ENCODE results near the gene PXMP2. TPM values are rescaled to one million over a fixed set of nuclear protein-coding genes. Genes with fewer than 3 reads are reported as not detected.

Gene PXMP2
- total RNA-seq, 1 experiment from 2014 or later: 52.6 TPM

- BruUV-seq (replicated peaks): no TSS peak
- Histone ChIP-seq H3K4me1 (ENCODE audit: insufficient read depth, low read length, poor library complexity, severe bottlenecking) (no peaks in the 10 kb centered on the region), H3K9me3 (ENCODE audit: low read depth, low read length, poor library complexity, severe bottlenecking) (no peaks in the 10 kb centered on the region), H3K4me3 (ENCODE audit: low read depth, low read length, poor library complexity, severe bottlenecking) (no peak overlapping the region), H3K27me3 (replicated peaks; ENCODE audit: insufficient read depth, low read depth, low read length, poor library complexity) (no peaks in the 10 kb centered on the region), H3K27ac (ENCODE audit: low read depth, low read length, poor library complexity, severe bottlenecking) (no peak overlapping the region), H3K36me3 (ENCODE audit: insufficient read depth, low read length, poor library complexity, severe bottlenecking) (peaks cover 98% of the 10 kb centered on the region)
- intact Hi-C loops (cut with micrococcal nuclease; ENCODE audit: unreplicated experiment): no loop called here
- POLR2A ChIA-PET (ENCODE audit: low non-redundant PET): no interaction called here
- TF ChIP-seq CTCF (conservative IDR thresholded peaks at IDR 0.05; ENCODE audit: low read depth, low read length) (no peak), EZH2 (IDR thresholded peaks at IDR 0.05; ENCODE audit: borderline replicate concordance, low read depth, low read length, poor library complexity, severe bottlenecking) (no peak)
- no peak for DNase-seq (ENCODE audit: low spot score)
- CTCF ChIA-PET: no interaction called here
Measured at GRCh38 chr12:132743831-132744230, 56.4 kb downstream of the PXMP2 start.

- H3K27me3 ChIP-seq (replicated peaks; ENCODE audit: insufficient read depth, low read depth, low read length, poor library complexity): no peaks in the 10 kb centered on the region
- H3K9me3 ChIP-seq (ENCODE audit: low read depth, low read length, poor library complexity, severe bottlenecking): no peaks in the 10 kb centered on the region
- H3K36me3 ChIP-seq (ENCODE audit: insufficient read depth, low read length, poor library complexity, severe bottlenecking): peaks cover 96% of the 10 kb centered on the region
- H3K4me3 ChIP-seq (ENCODE audit: low read depth, low read length, poor library complexity, severe bottlenecking): no peak overlapping the region
- POLR2A ChIA-PET (ENCODE audit: low non-redundant PET): no interaction called here
- no peak overlapping the region for H3K27ac ChIP-seq (ENCODE audit: low read depth, low read length, poor library complexity, severe bottlenecking)
- intact Hi-C loops (cut with micrococcal nuclease; ENCODE audit: unreplicated experiment): no loop called here
- CTCF ChIA-PET: no interaction called here
- TF ChIP-seq CTCF (conservative IDR thresholded peaks at IDR 0.05; ENCODE audit: low read depth, low read length) (no peak), EZH2 (IDR thresholded peaks at IDR 0.05; ENCODE audit: borderline replicate concordance, low read depth, low read length, poor library complexity, severe bottlenecking) (no peak)
- no peaks in the 10 kb centered on the region for H3K4me1 ChIP-seq (ENCODE audit: insufficient read depth, low read length, poor library complexity, severe bottlenecking)
- DNase-seq (ENCODE audit: low spot score): no peak
- BruUV-seq (replicated peaks): no TSS peak
Measured at GRCh38 chr12:132746613-132747012, 59.2 kb downstream of the PXMP2 start.

GRCh38 chr12:132747395-132747794, 60.0 kb downstream of the PXMP2 start:
- Histone ChIP-seq H3K27me3 (replicated peaks; ENCODE audit: insufficient read depth, low read depth, low read length, poor library complexity) (no peaks in the 10 kb centered on the region), H3K9me3 (ENCODE audit: low read depth, low read length, poor library complexity, severe bottlenecking) (no peaks in the 10 kb centered on the region), H3K27ac (ENCODE audit: low read depth, low read length, poor library complexity, severe bottlenecking) (no peak overlapping the region), H3K4me3 (ENCODE audit: low read depth, low read length, poor library complexity, severe bottlenecking) (no peak overlapping the region), H3K36me3 (ENCODE audit: insufficient read depth, low read length, poor library complexity, severe bottlenecking) (peaks cover 93% of the 10 kb centered on the region), H3K4me1 (ENCODE audit: insufficient read depth, low read length, poor library complexity, severe bottlenecking) (no peaks in the 10 kb centered on the region)
- CTCF ChIA-PET: no interaction called here
- intact Hi-C loops (cut with micrococcal nuclease; ENCODE audit: unreplicated experiment): no loop called here
- POLR2A ChIA-PET (ENCODE audit: low non-redundant PET): no interaction called here
- no TSS peak for BruUV-seq (replicated peaks)
- no peak for TF ChIP-seq CTCF (conservative IDR thresholded peaks at IDR 0.05; ENCODE audit: low read depth, low read length)
- no peak for TF ChIP-seq EZH2 (IDR thresholded peaks at IDR 0.05; ENCODE audit: borderline replicate concordance, low read depth, low read length, poor library complexity, severe bottlenecking)
- no peak for DNase-seq (ENCODE audit: low spot score)
